HEK293T (cell line): ENCODE measurements around the gene FILIP1.

Experiments used
- ARNT ChIP-seq: fragments of 450-650 bp; IDR thresholded peaks from 2 replicates; pipeline ENCODE4 v1.6.1; 2017; ENCODE audit warnings: mild to moderate bottlenecking
- BHLHE40 ChIP-seq: fragments of 450-650 bp; IDR thresholded peaks from 2 replicates; pipeline ENCODE4 v1.6.1; 2016; ENCODE audit warnings: mild to moderate bottlenecking, moderate library complexity, borderline replicate concordance
- CTBP1 ChIP-seq: fragments of 450-650 bp; IDR thresholded peaks from 2 replicates; pipeline ENCODE4 v1.6.1; 2016; ENCODE audit warnings: borderline replicate concordance
- ELF4 ChIP-seq: fragments of 450-650 bp; IDR thresholded peaks from 2 replicates; pipeline ENCODE4 v1.6.1; 2017; ENCODE audit warnings: antibody characterized with exemption
- FOXA1 ChIP-seq: fragments of 450-650 bp; IDR thresholded peaks from 2 replicates; pipeline ENCODE4 v1.6.1; 2016; ENCODE audit warnings: mild to moderate bottlenecking
- FOXM1 ChIP-seq: fragments of 450-650 bp; IDR thresholded peaks from 2 replicates; pipeline ENCODE4 v1.6.1; 2017; ENCODE audit warnings: mild to moderate bottlenecking, borderline replicate concordance
- HDGF ChIP-seq: fragments of 450-650 bp; IDR thresholded peaks from 2 replicates; pipeline ENCODE4 v1.6.1; 2017; ENCODE audit warnings: antibody characterized with exemption, borderline replicate concordance
- LEF1 ChIP-seq: fragments of 450-650 bp; IDR thresholded peaks from 2 replicates; pipeline ENCODE4 v1.6.1; 2017; ENCODE audit warnings: mild to moderate bottlenecking, borderline replicate concordance
- NFRKB ChIP-seq: fragments of 450-650 bp; IDR thresholded peaks from 2 replicates; pipeline ENCODE4 v1.6.1; 2016; ENCODE audit warnings: mild to moderate bottlenecking, moderate library complexity
- SP1 ChIP-seq: fragments of 450-650 bp; IDR thresholded peaks from 2 replicates; pipeline ENCODE4 v1.6.1; 2017
- SUZ12 ChIP-seq: fragments of 450-650 bp; IDR thresholded peaks from 2 replicates; pipeline ENCODE4 v1.6.1; 2016; ENCODE audit warnings: mild to moderate bottlenecking
- TARDBP ChIP-seq: fragments of 450-650 bp; IDR thresholded peaks from 2 replicates; pipeline ENCODE4 v1.6.1; 2016
- ZNF384 ChIP-seq: fragments of 450-650 bp; IDR thresholded peaks from 2 replicates; pipeline ENCODE4 v1.6.1; 2016

GRCh38 chr6:75333676-75334200 is 159.9 kb downstream of the FILIP1 start:
- TF ChIP-seq FOXA1 = no peak
- no peak for TF ChIP-seq FOXM1
- TF ChIP-seq BHLHE40 = no peak
- TF ChIP-seq LEF1 = no peak
- TF ChIP-seq SUZ12 = no peak
- TF ChIP-seq HDGF = no peak
- TF ChIP-seq SP1 = no peak
- TF ChIP-seq TARDBP = no peak
- TF ChIP-seq NFRKB = no peak
- TF ChIP-seq ARNT = no peak
- no peak for TF ChIP-seq ELF4
- TF ChIP-seq ZNF384 = no peak
- TF ChIP-seq CTBP1 = no peak
